ENCODE measurements around the gene PNRC2. TPM values are rescaled to one million over a fixed set of nuclear protein-coding genes. Genes with fewer than 3 reads are reported as not detected.

Gene PNRC2
- total and polyA plus RNA-seq, 2 experiments from 2014 or later: 67.4 to 77.3 TPM

- WGBS, 2 experiments (ENCODE audit: low coverage in 1 of 2, low lambda C conversion rate in 2 of 2, missing lambda C conversion rate in 2 of 2): 56 to 62% methylated on average over 1 of the region's 1 CpG
- DNase-seq: no peak
- in situ Hi-C loops (cut with MboI): no loop called here
Observed at GRCh38 chr1:23927097-23927496, 32.5 kb upstream of the PNRC2 start.

GRCh38 chr1:23928789-23929188, 30.8 kb upstream of the PNRC2 start:
- WGBS, 2 experiments (ENCODE audit: low coverage in 1 of 2, low lambda C conversion rate in 2 of 2, missing lambda C conversion rate in 2 of 2): 78 to 83% methylated on average over 4 of the region's 4 CpGs
- no peak overlapping the region for H3K9ac ChIP-seq
- H3K4me1 ChIP-seq (ENCODE audit: insufficient read depth): peaks cover 21% of the 10 kb centered on the region

More at GRCh38 chr1:23927097-23927496, 32.5 kb upstream of the PNRC2 start:
- Histone ChIP-seq H3K4me1 (ENCODE audit: insufficient read depth) (peaks cover 17% of the 10 kb centered on the region), H4K20me1 (ENCODE audit: insufficient read depth) (no peaks in the 10 kb centered on the region), H3K9me3 (ENCODE audit: low read depth) (no peaks in the 10 kb centered on the region), H3K27me3 (replicated peaks; ENCODE audit: insufficient read depth) (no peaks in the 10 kb centered on the region), H3K27ac (no peak overlapping the region), H3F3A (ENCODE audit: insufficient read depth) (peaks cover 16% of the 10 kb centered on the region), H2AFZ (no peak overlapping the region), H3K4me3 (no peak overlapping the region), H3K79me2 (ENCODE audit: insufficient read depth) (no peaks in the 10 kb centered on the region), H3K9ac (no peak overlapping the region), H3K36me3 (ENCODE audit: low read depth) (no peaks in the 10 kb centered on the region), H3K9me2 (ENCODE audit: insufficient read depth) (no peaks in the 10 kb centered on the region), H3K4me2 (ENCODE audit: unreplicated experiment) (no peak overlapping the region)
- TF ChIP-seq EZH2phosphoT487 (IDR thresholded peaks at IDR 0.05; ENCODE audit: insufficient read depth, low read depth) (no peak), EZH2 (IDR thresholded peaks at IDR 0.05; ENCODE audit: insufficient read depth, poor library complexity, severe bottlenecking) (no peak)

GRCh38 chr1:23930270-23930669, 29.4 kb upstream of the PNRC2 start:
- Histone ChIP-seq H3K79me2 (ENCODE audit: insufficient read depth) (no peaks in the 10 kb centered on the region), H3K27ac (peak overlapping the region; percentile 90), H3K9ac (peak overlapping the region; percentile 73), H3K4me2 (ENCODE audit: unreplicated experiment) (peak overlapping the region; percentile 89), H4K20me1 (ENCODE audit: insufficient read depth) (no peaks in the 10 kb centered on the region), H3K4me1 (ENCODE audit: insufficient read depth) (peaks cover 21% of the 10 kb centered on the region), H3K36me3 (ENCODE audit: low read depth) (no peaks in the 10 kb centered on the region), H3K4me3 (no peak overlapping the region; the same call in 1 of the 2 replicates), H3K27me3 (replicated peaks; ENCODE audit: insufficient read depth) (no peaks in the 10 kb centered on the region), H2AFZ (peak overlapping the region; percentile 87), H3K9me3 (ENCODE audit: low read depth) (no peaks in the 10 kb centered on the region), H3F3A (ENCODE audit: insufficient read depth) (peaks cover 24% of the 10 kb centered on the region), H3K9me2 (ENCODE audit: insufficient read depth) (no peaks in the 10 kb centered on the region)
- 81 to 83% methylated on average over 5 of the region's 5 CpGs for WGBS, 2 experiments (ENCODE audit: low coverage in 1 of 2, low lambda C conversion rate in 2 of 2, missing lambda C conversion rate in 2 of 2)
- peak; percentile 33 for DNase-seq
- no peak for TF ChIP-seq EZH2 (IDR thresholded peaks at IDR 0.05; ENCODE audit: insufficient read depth, poor library complexity, severe bottlenecking)
- TF ChIP-seq EZH2phosphoT487 (IDR thresholded peaks at IDR 0.05; ENCODE audit: insufficient read depth, low read depth): no peak
- in situ Hi-C loops (cut with MboI): no loop called here

More at GRCh38 chr1:23928789-23929188, 30.8 kb upstream of the PNRC2 start:
- Histone ChIP-seq H3K36me3 (ENCODE audit: low read depth) (no peaks in the 10 kb centered on the region), H3K9me3 (ENCODE audit: low read depth) (no peaks in the 10 kb centered on the region), H3K27ac (no peak overlapping the region), H2AFZ (no peak overlapping the region), H3K79me2 (ENCODE audit: insufficient read depth) (no peaks in the 10 kb centered on the region), H4K20me1 (ENCODE audit: insufficient read depth) (no peaks in the 10 kb centered on the region), H3K9me2 (ENCODE audit: insufficient read depth) (no peaks in the 10 kb centered on the region), H3K4me3 (no peak overlapping the region), H3K4me2 (ENCODE audit: unreplicated experiment) (no peak overlapping the region), H3F3A (ENCODE audit: insufficient read depth) (peaks cover 24% of the 10 kb centered on the region), H3K27me3 (replicated peaks; ENCODE audit: insufficient read depth) (no peaks in the 10 kb centered on the region)
- no peak for DNase-seq
- no peak for TF ChIP-seq EZH2phosphoT487 (IDR thresholded peaks at IDR 0.05; ENCODE audit: insufficient read depth, low read depth)
- no peak for TF ChIP-seq EZH2 (IDR thresholded peaks at IDR 0.05; ENCODE audit: insufficient read depth, poor library complexity, severe bottlenecking)
- in situ Hi-C loops (cut with MboI): no loop called here

GRCh38 chr1:23930861-23931490, 28.7 kb upstream of the PNRC2 start:
- no peaks in the 10 kb centered on the region for H3K79me2 ChIP-seq (ENCODE audit: insufficient read depth)
- no peaks in the 10 kb centered on the region for H3K36me3 ChIP-seq (ENCODE audit: low read depth)
- H3K9me3 ChIP-seq (ENCODE audit: low read depth): no peaks in the 10 kb centered on the region
- peak overlapping the region; percentile 73 for H3K9ac ChIP-seq
- in situ Hi-C loops (cut with MboI): no loop called here
- peak overlapping the region; percentile 89 for H3K4me2 ChIP-seq (ENCODE audit: unreplicated experiment)
- H3K4me3 ChIP-seq: peak overlapping the region; percentile 64
- peaks cover 21% of the 10 kb centered on the region for H3K4me1 ChIP-seq (ENCODE audit: insufficient read depth)
- no peaks in the 10 kb centered on the region for H3K27me3 ChIP-seq (replicated peaks; ENCODE audit: insufficient read depth)
- peak; percentile 88 for DNase-seq
- H3K9me2 ChIP-seq (ENCODE audit: insufficient read depth): no peaks in the 10 kb centered on the region
- no peaks in the 10 kb centered on the region for H4K20me1 ChIP-seq (ENCODE audit: insufficient read depth)
- H3F3A ChIP-seq (ENCODE audit: insufficient read depth): peaks cover 24% of the 10 kb centered on the region
- H2AFZ ChIP-seq: peak overlapping the region; percentile 87
- 21 to 28% methylated on average over 11 of the region's 11 CpGs for WGBS, 2 experiments (ENCODE audit: low coverage in 1 of 2, low lambda C conversion rate in 2 of 2, missing lambda C conversion rate in 2 of 2)
- H3K27ac ChIP-seq: peak overlapping the region; percentile 90
- TF ChIP-seq EZH2 (IDR thresholded peaks at IDR 0.05; ENCODE audit: insufficient read depth, poor library complexity, severe bottlenecking): no peak
- TF ChIP-seq EZH2phosphoT487 (IDR thresholded peaks at IDR 0.05; ENCODE audit: insufficient read depth, low read depth): no peak

Data from GM23248 (cell line).